SK-N-MC (cell line): ENCODE data around the gene ENTPD6.

ENCODE experiments used
- EZH2 ChIP-seq: fragments of 200-600 bp; sonication (generic); IDR thresholded peaks from one replicate; pipeline ENCODE4 v1.6.1; 2017; ENCODE audit warnings: antibody characterized with exemption
- POLR2AphosphoS5 ChIP-seq: IDR thresholded peaks from 2 replicates; pipeline ENCODE4 v1.6.1; 2012; ENCODE audit warnings: mild to moderate bottlenecking, low read depth, low read length, borderline replicate concordance

GRCh38 chr20:25194333-25194972, 1.1 kb upstream of the ENTPD6 start:
- TF ChIP-seq POLR2AphosphoS5 (no peak), EZH2 (no peak)
